GM12878 (cell line): Measurements from ENCODE around the gene APH1B. TPM values are rescaled to one million over a fixed set of nuclear protein-coding genes. Genes with fewer than 3 reads are reported as not detected.

ENCODE experiments used
- ATAC-seq: fragments of 200-7000 bp; cut with Tn5 transposase; 3 replicates; pipeline ENCODE4 v1.9.1; 2020; ENCODE audit warnings: mild to moderate bottlenecking, moderate library complexity
- BruUV-seq: library from RNA; stranded (reverse); fragments of 400-500 nt; replicated peaks from 2 replicates; lab custom pipeline; 2021; lab: Mats Ljungman, UMichigan
- CTCF ChIA-PET: fragments of 300-600 bp; sonication (Branson Sonifier 250); formaldehyde crosslinking; extraction: SDS; loops from one replicate; lab custom pipeline; 2021; ENCODE audit warnings: inconsistent platforms; lab: Yijun Ruan, JAX
- POLR2A ChIA-PET: fragments of 350-600 bp; formaldehyde crosslinking; extraction: SDS; loops from one replicate; lab custom pipeline; 2021; ENCODE audit warnings: inconsistent platforms; lab: Charles Lee
- RAD21 ChIA-PET: fragments of 300-600 bp; sonication (Branson Sonifier 250); formaldehyde crosslinking; loops from one replicate; lab custom pipeline; 2023; ENCODE audit warnings: antibody characterized with exemption; ENCODE audit not compliant: unreplicated experiment; lab: Charles Lee
- SMC1A ChIA-PET: fragments of 300-600 bp; sonication (Branson Sonifier 250); formaldehyde crosslinking; loops from one replicate; lab custom pipeline; 2023; ENCODE audit not compliant: unreplicated experiment, uncharacterized antibody; lab: Charles Lee
- DNase-seq: peaks from one replicate; pipeline ENCODE4 v3.0.0-alpha.2; 2011; ENCODE audit warnings: low read depth, low spot score
- FAIRE-seq: peaks from 3 replicates; lab custom pipeline; 2011; peaks lifted over from hg19 to GRCh38; lab: Jason Lieb, UNC
- H2AFZ ChIP-seq: 2 replicates; pipeline ENCODE4 v1.6.0; 2011; ENCODE audit warnings: low read depth, low read length, control low read depth; ENCODE audit not compliant: control insufficient read depth
- H3K27ac ChIP-seq: 2 replicates; pipeline ENCODE4 v1.5.1; 2011; ENCODE audit warnings: control low read depth; ENCODE audit not compliant: control insufficient read depth, insufficient read depth
- H3K27me3 ChIP-seq, 2 experiments: replicated peaks in 1 of 2; 2 replicates each; pipeline versions ENCODE4 v1.6.0 to v1.6.1; 2011; ENCODE audit warnings: low read length in 1 of 2; ENCODE audit not compliant: control insufficient read depth in 2 of 2, insufficient read depth in 2 of 2
- H3K36me3 ChIP-seq, 2 experiments: 2 replicates each; pipeline ENCODE4 v1.5.1; 2011; ENCODE audit warnings: low read length in 1 of 2; ENCODE audit not compliant: control insufficient read depth in 2 of 2, insufficient read depth in 2 of 2
- H3K4me1 ChIP-seq: 2 replicates; pipeline ENCODE4 v1.6.1; 2011; ENCODE audit warnings: mild to moderate bottlenecking, low read length, moderate library complexity, mixed read lengths; ENCODE audit not compliant: control insufficient read depth, insufficient read depth
- H3K4me2 ChIP-seq: 2 replicates; pipeline ENCODE4 v1.6.0; 2011; ENCODE audit warnings: control low read depth; ENCODE audit not compliant: control insufficient read depth, insufficient read depth
- H3K4me3 ChIP-seq: fragments of 200-600 bp; sonication (generic); 2 replicates; pipeline ENCODE4 v1.5.1; 2016
- H3K79me2 ChIP-seq: 2 replicates; pipeline ENCODE4 v1.6.0; 2011; ENCODE audit warnings: low read length; ENCODE audit not compliant: control insufficient read depth, insufficient read depth
- H3K9ac ChIP-seq: 2 replicates; pipeline ENCODE4 v1.8.0; 2011; ENCODE audit warnings: low read length, control low read depth, mixed read lengths; ENCODE audit not compliant: control insufficient read depth, insufficient read depth
- H3K9me3 ChIP-seq: replicated peaks from 3 replicates; pipeline ENCODE4 v1.5.1; 2011; ENCODE audit warnings: mild to moderate bottlenecking, low read length; ENCODE audit not compliant: control insufficient read depth, insufficient read depth
- H4K20me1 ChIP-seq: 2 replicates; pipeline ENCODE4 v1.6.0; 2011; ENCODE audit not compliant: control insufficient read depth, insufficient read depth
- CREM ChIP-seq: IDR thresholded peaks from 2 replicates; pipeline ENCODE4 v1.6.1; 2014; ENCODE audit warnings: antibody characterized with exemption, low read depth
- WGBS: methylation state at CpG from one replicate; pipeline ENCODE4 v1.1.6; 2016; ENCODE audit warnings: low lambda C conversion rate; ENCODE audit not compliant: insufficient replicate concordance, insufficient coverage; ENCODE audit errors: missing lambda C conversion rate; 5-methylcytosine and 5-hydroxymethylcytosine counted together
- in situ Hi-C: fragments of 300-500 bp; cut with MboI; formaldehyde crosslinking; loops from 9 replicates; pipeline ENCODE4 v1.14.3; 2018; ENCODE audit warnings: mixed read lengths
- intact Hi-C: fragments of 100-400 bp; cut with micrococcal nuclease; formaldehyde crosslinking; loops from one replicate; pipeline ENCODE4 v1.14.2; 2022; ENCODE audit not compliant: unreplicated experiment
- polyA plus RNA-seq, 11 experiments: library from polyadenylated mRNA; depleted of rRNA in 4 of 11; unstranded in 6 of 11; stranded (reverse) in 5 of 11; fragments of >200 nt; fragmentation: Nextera tagmentation in 4 of 11; fragmentation: Illumina TruSeq in 1 of 11; extraction: Ambion mirVana in 4 of 11; extraction: Trizol in 1 of 11; gene quantifications; 1 replicate in 1 of 11; 2 replicates in 10 of 11; pipeline versions ENCODE4 v1.2.1 to v1.2.3, GENCODE V29; 2011 to 2016; ENCODE audit warnings: inconsistent platforms in 2 of 11, missing spikeins in 2 of 11, low read depth in 1 of 11
- total RNA-seq, 4 experiments: library from RNA; depleted of rRNA in 3 of 4; stranded (reverse); fragments of >200 nt in 3 of 4; fragmentation: Illumina TruSeq in 1 of 4; extraction: Trizol in 1 of 4; gene quantifications; 2 replicates each; pipeline versions ENCODE4 v1.2.1 to v1.2.3, GENCODE V29; 2013 to 2021
- TF ChIP-seq, protein P1 (sequence below): fragments of 450-650 bp; IDR thresholded peaks from 2 replicates; pipeline ENCODE4 v1.6.1; 2017; ENCODE audit warnings: antibody characterized with exemption, mild to moderate bottlenecking, moderate library complexity

Gene APH1B
- total and polyA plus RNA-seq, 10 of the 15 experiments (the other 5 are each of a cell fraction or from before 2014, with no cell fraction given) = 5.0 to 20.8 (median 11.1) TPM

DNA sequence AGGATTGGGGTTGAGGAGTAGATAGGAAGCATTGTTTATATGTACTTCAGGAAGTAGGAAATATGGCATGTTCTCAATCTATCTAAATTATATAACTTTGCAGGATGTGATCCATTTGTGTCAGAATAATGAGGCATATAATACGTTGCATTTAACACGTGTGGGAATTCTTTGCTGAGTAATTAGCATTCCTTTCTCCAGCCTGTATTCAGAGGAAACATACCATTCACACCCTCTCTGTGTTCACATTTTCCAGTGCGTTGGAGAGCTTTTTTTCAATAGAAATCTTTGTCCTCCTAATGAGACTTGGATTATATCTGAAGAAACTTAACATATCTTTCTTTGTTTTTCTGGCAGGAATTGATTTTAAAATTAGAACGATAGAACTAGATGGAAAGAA is 33.0 kb upstream of the APH1B start:
- no peaks in the 10 kb centered on the region for H4K20me1 ChIP-seq
- ChIA-PET SMC1A (interaction anchor here (0.9 to 5.9 kb wide), 10 partner anchors 12 to 69 kb away, joined by 3 to 31 read pairs (median 4); no protein-coding TSS in a partner anchor), RAD21 (interaction anchor here (1.7 kb wide), 1 partner anchor 20 kb away, joined by 5 read pairs; no protein-coding TSS in a partner anchor), POLR2A (interaction anchor here (1.3 kb wide), 1 partner anchor 48 kb away, joined by 3 read pairs; no protein-coding TSS in a partner anchor), CTCF (interaction anchor here (1.2 kb wide), 2 partner anchors 52 to 158 kb away, joined by 3 read pairs; no protein-coding TSS in a partner anchor)
- 0 out of 2 replicates have a peak, but pooled peaks cover 3% of the 10 kb centered on the region for H3K4me1 ChIP-seq
- no peak overlapping the region for H3K9ac ChIP-seq
- TF ChIP-seq, protein P1, sequence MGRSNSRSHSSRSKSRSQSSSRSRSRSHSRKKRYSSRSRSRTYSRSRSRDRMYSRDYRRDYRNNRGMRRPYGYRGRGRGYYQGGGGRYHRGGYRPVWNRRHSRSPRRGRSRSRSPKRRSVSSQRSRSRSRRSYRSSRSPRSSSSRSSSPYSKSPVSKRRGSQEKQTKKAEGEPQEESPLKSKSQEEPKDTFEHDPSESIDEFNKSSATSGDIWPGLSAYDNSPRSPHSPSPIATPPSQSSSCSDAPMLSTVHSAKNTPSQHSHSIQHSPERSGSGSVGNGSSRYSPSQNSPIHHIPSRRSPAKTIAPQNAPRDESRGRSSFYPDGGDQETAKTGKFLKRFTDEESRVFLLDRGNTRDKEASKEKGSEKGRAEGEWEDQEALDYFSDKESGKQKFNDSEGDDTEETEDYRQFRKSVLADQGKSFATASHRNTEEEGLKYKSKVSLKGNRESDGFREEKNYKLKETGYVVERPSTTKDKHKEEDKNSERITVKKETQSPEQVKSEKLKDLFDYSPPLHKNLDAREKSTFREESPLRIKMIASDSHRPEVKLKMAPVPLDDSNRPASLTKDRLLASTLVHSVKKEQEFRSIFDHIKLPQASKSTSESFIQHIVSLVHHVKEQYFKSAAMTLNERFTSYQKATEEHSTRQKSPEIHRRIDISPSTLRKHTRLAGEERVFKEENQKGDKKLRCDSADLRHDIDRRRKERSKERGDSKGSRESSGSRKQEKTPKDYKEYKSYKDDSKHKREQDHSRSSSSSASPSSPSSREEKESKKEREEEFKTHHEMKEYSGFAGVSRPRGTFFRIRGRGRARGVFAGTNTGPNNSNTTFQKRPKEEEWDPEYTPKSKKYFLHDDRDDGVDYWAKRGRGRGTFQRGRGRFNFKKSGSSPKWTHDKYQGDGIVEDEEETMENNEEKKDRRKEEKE = no peak
- TF ChIP-seq CREM = no peak
- in situ Hi-C loops = no loop called here
- intact Hi-C loops = no loop called here
- FAIRE-seq = no peak
- DNase-seq = no peak
- no peak overlapping the region for H2AFZ ChIP-seq
- H3K4me2 ChIP-seq = no peak overlapping the region
- no peak overlapping the region for H3K27ac ChIP-seq
- 88% methylated on average over 4 of the region's 4 CpGs for WGBS
- H3K27me3 ChIP-seq = no peaks in the 10 kb centered on the region
- no TSS peak for BruUV-seq
- ATAC-seq = no peak
- peaks cover 5% of the 10 kb centered on the region; the same call in 2 of the 3 replicates for H3K9me3 ChIP-seq
- H3K79me2 ChIP-seq = peaks cover 24% of the 10 kb centered on the region
- H3K4me3 ChIP-seq = no peak overlapping the region
- H3K36me3 ChIP-seq = peaks cover 3 to 25% of the 10 kb centered on the region in 2 experiments
